ENCODE results near the gene ATR.

GRCh38 chr3:142553741-142554140 is 24.8 kb downstream of the ATR start:
- TF ChIP-seq NCOR1 (IDR thresholded peaks at IDR 0.05) = no peak
- no peak for TF ChIP-seq CTCF (IDR thresholded peaks at IDR 0.05 in 2 of 3, conservative IDR thresholded peaks at IDR 0.05 in 1 of 3; ENCODE audit: insufficient read depth in 2 of 3, low read depth in 1 of 3, low read length in 3 of 3)
